NCI-H446 (cell line): Measurements from ENCODE around the gene FANCF.
"Not testable (repeated sequence)": the region's sequence is repeated elsewhere in the genome, so short reads cannot be mapped to it uniquely, and the experiment has no call there.

Source experiments
- DNase-seq, 2 experiments: peaks; one replicate each; lab custom pipeline; 2025; lab: John Stamatoyannopoulos, UW

The FANCF gene

GRCh38 chr11:22625448-22626287 lies at the start of gene FANCF:
Gene FANCF (minus strand): TSS chr11:22625823. CDS start chr11:22625810, 13 bp downstream.
- DNase-seq = peak; percentile 99 to 100

- DNase-seq = no peak
Measured at GRCh38 chr11:22674470-22675439, 49.1 kb upstream of the FANCF start.

- DNase-seq = peak; percentile 84 to 87
Measured at GRCh38 chr11:22671751-22672150, 46.1 kb upstream of the FANCF start.

- peak; percentile 51 to 72 for DNase-seq
Measured at GRCh38 chr11:22670830-22671229, 45.2 kb upstream of the FANCF start.

GRCh38 chr11:22669368-22669767 lies 43.7 kb upstream of the FANCF start:
- DNase-seq = no peak

GRCh38 chr11:22668005-22668796 lies 42.6 kb upstream of the FANCF start:
- peak in 1 of 2 experiments; percentile 40 for DNase-seq

- DNase-seq = peak; percentile 80 to 85
Measured at GRCh38 chr11:22666688-22667439, 41.2 kb upstream of the FANCF start.

GRCh38 chr11:22666325-22666687 lies 40.7 kb upstream of the FANCF start, which contains the start of gene GAS2:
Gene GAS2 (plus strand): TSS chr11:22666611. CDS start chr11:22674870, 8,259 bp downstream.
- DNase-seq = peak; percentile 80 to 85

- DNase-seq = no peak
Measured at GRCh38 chr11:22659783-22660182, 34.2 kb upstream of the FANCF start.

GRCh38 chr11:22657101-22657694 lies 31.6 kb upstream of the FANCF start:
- no peak for DNase-seq

- no peak for DNase-seq
Measured at GRCh38 chr11:22656130-22656529, 30.5 kb upstream of the FANCF start.

GRCh38 chr11:22652346-22652745 lies 26.7 kb upstream of the FANCF start:
- not testable (repeated sequence) for DNase-seq

GRCh38 chr11:22641559-22641958 lies 15.9 kb upstream of the FANCF start:
- no peak for DNase-seq

- no peak for DNase-seq
Measured at GRCh38 chr11:22640862-22641261, 15.2 kb upstream of the FANCF start.

GRCh38 chr11:22635689-22636088 lies 10.1 kb upstream of the FANCF start:
- no peak for DNase-seq

- peak in 1 of 2 experiments; percentile 77 for DNase-seq
Measured at GRCh38 chr11:22634897-22635629, 9.4 kb upstream of the FANCF start.

- DNase-seq = no peak
Measured at GRCh38 chr11:22633354-22633902, 7.8 kb upstream of the FANCF start.

- no peak for DNase-seq
Measured at GRCh38 chr11:22627421-22627820, 1.8 kb upstream of the FANCF start.

- DNase-seq = peak in 1 of 2 experiments; percentile 39
Measured at GRCh38 chr11:22626573-22627239, 1.1 kb upstream of the FANCF start.
